Breast epithelium (tissue), 4 donors: Measurements from ENCODE around the gene PPP1R16B. TPM values are rescaled to one million over a fixed set of nuclear protein-coding genes. Genes with fewer than 3 reads are reported as not detected.

ENCODE experiments used
- DNase-seq, 2 donors: peaks; one replicate each; pipeline ENCODE4 v3.0.0-alpha.2; 2019; ENCODE audit warnings: low spot score in 2 of 2
- H3K27ac ChIP-seq, 2 donors: fragments of 200-600 bp; sonication (generic) in 1 of 2; one replicate each; pipeline ENCODE4 v1.5.1; 2016 to 2019; ENCODE audit warnings: mild to moderate bottlenecking in 1 of 2
- H3K27me3 ChIP-seq, 2 donors: fragments of 200-600 bp; sonication (generic) in 1 of 2; one replicate each; pipeline versions ENCODE4 v1.5.1 to v1.6.0; 2017 to 2019; ENCODE audit warnings: control low read depth in 1 of 2, mild to moderate bottlenecking in 1 of 2
- H3K36me3 ChIP-seq: fragments of 200-600 bp; one replicate; pipeline ENCODE4 v1.5.1; 2019
- H3K4me1 ChIP-seq, 2 donors: fragments of 200-600 bp; sonication (generic); one replicate each; pipeline ENCODE4 v1.5.1; 2016 to 2019; ENCODE audit warnings: control low read depth in 1 of 2
- H3K4me3 ChIP-seq, 3 donors: fragments of 200-600 bp; sonication (generic); 1 replicate in 2 of 3; 2 replicates in 1 of 3; pipeline ENCODE4 v1.5.1; 2016 to 2019; ENCODE audit warnings: mild to moderate bottlenecking in 3 of 3, moderate library complexity in 2 of 3
- H3K9me3 ChIP-seq, 2 donors: fragments of 200-600 bp; sonication (generic) in 1 of 2; one replicate each; pipeline ENCODE4 v1.5.1; 2016 to 2019; ENCODE audit warnings: control low read depth in 1 of 2
- CTCF ChIP-seq, 3 donors: fragments of 450-650 bp; IDR thresholded peaks; one replicate each; pipeline ENCODE4 v1.5.1; 2016 to 2017; ENCODE audit warnings: antibody characterized with exemption in 3 of 3, mild to moderate bottlenecking in 3 of 3, moderate library complexity in 3 of 3
- POLR2A ChIP-seq: fragments of 450-650 bp; IDR thresholded peaks from one replicate; pipeline ENCODE4 v1.6.1; 2016; ENCODE audit warnings: antibody characterized with exemption, mild to moderate bottlenecking, moderate library complexity
- POLR2AphosphoS5 ChIP-seq, 3 donors: sonication (generic); formaldehyde crosslinking; IDR thresholded peaks; one replicate each; pipeline ENCODE4 v1.6.1; 2017; ENCODE audit warnings: antibody characterized with exemption in 3 of 3
- intact Hi-C: fragments of 100-400 bp; cut with DNase I; formaldehyde crosslinking; loops from one replicate; pipeline ENCODE4 v1.15.1; 2023; ENCODE audit warnings: low total_unique reads
- total RNA-seq, 3 donors: library from RNA; depleted of rRNA; stranded (reverse); fragments of >200 nt; gene quantifications; one replicate each; pipeline ENCODE4 v1.1.0, GENCODE V29; 2016

PPP1R16B gene
- total RNA-seq, 3 donors from 2014 or later: 3.7 to 10.8 (median 8.2) TPM

- Histone ChIP-seq H3K36me3 (no peaks in the 10 kb centered on the region), H3K9me3 (no peaks in the 10 kb centered on the region), H3K27me3 (peaks cover 0 to 16% of the 10 kb centered on the region in 2 donors), H3K27ac (peak overlapping the region in 1 of 2 donors; percentile 38), H3K4me3 (no peak overlapping the region), H3K4me1 (no peaks in the 10 kb centered on the region)
- intact Hi-C loops: no loop called here
- TF ChIP-seq POLR2AphosphoS5 (IDR thresholded peaks at IDR 0.05) (no peak), POLR2A (no peak), CTCF (IDR thresholded peaks at IDR 0.05) (no peak)
- no peak for DNase-seq
These were observed 66.5 kb downstream of the PPP1R16B start for GRCh38 chr20:38872036-38872435.

GRCh38 chr20:38872491-38873049 lies 67.1 kb downstream of the PPP1R16B start:
- Histone ChIP-seq H3K4me3 (no peak overlapping the region), H3K27ac (peak overlapping the region in 1 of 2 donors; percentile 38), H3K36me3 (no peaks in the 10 kb centered on the region), H3K27me3 (peaks cover 0 to 16% of the 10 kb centered on the region in 2 donors), H3K9me3 (no peaks in the 10 kb centered on the region), H3K4me1 (no peaks in the 10 kb centered on the region)
- intact Hi-C loops: no loop called here
- no peak for TF ChIP-seq POLR2AphosphoS5 (IDR thresholded peaks at IDR 0.05)
- TF ChIP-seq CTCF (IDR thresholded peaks at IDR 0.05): no peak
- no peak for TF ChIP-seq POLR2A
- no peak for DNase-seq

- no peak for TF ChIP-seq CTCF (IDR thresholded peaks at IDR 0.05)
- TF ChIP-seq POLR2A: no peak
- no peak for TF ChIP-seq POLR2AphosphoS5 (IDR thresholded peaks at IDR 0.05)
- Histone ChIP-seq H3K4me1 (no peaks in the 10 kb centered on the region), H3K27ac (peak overlapping the region in 1 of 2 donors; percentile 38), H3K27me3 (peaks cover 0 to 16% of the 10 kb centered on the region in 2 donors), H3K36me3 (no peaks in the 10 kb centered on the region), H3K4me3 (no peak overlapping the region), H3K9me3 (no peaks in the 10 kb centered on the region)
- no peak for DNase-seq
- intact Hi-C loops: no loop called here
These were observed 67.6 kb downstream of the PPP1R16B start for GRCh38 chr20:38873050-38873581.

- Histone ChIP-seq H3K4me1 (no peaks in the 10 kb centered on the region), H3K9me3 (no peaks in the 10 kb centered on the region), H3K27ac (peak overlapping the region in 1 of 2 donors; percentile 52), H3K36me3 (no peaks in the 10 kb centered on the region), H3K4me3 (no peak overlapping the region), H3K27me3 (peaks cover 0 to 16% of the 10 kb centered on the region in 2 donors)
- no peak for DNase-seq
- no peak for TF ChIP-seq POLR2AphosphoS5 (IDR thresholded peaks at IDR 0.05)
- TF ChIP-seq CTCF (IDR thresholded peaks at IDR 0.05): no peak
- no peak for TF ChIP-seq POLR2A
- intact Hi-C loops: no loop called here
These were observed 69.1 kb downstream of the PPP1R16B start for GRCh38 chr20:38874460-38875174.
